ENCODE data around the gene ITGA8. TPM values are rescaled to one million over a fixed set of nuclear protein-coding genes. Genes with fewer than 3 reads are reported as not detected.

Gene ITGA8
- total and polyA plus RNA-seq, 2 of the 13 experiments (the other 11 are each of a cell fraction or from before 2014, with no cell fraction given) = not detected

DNA sequence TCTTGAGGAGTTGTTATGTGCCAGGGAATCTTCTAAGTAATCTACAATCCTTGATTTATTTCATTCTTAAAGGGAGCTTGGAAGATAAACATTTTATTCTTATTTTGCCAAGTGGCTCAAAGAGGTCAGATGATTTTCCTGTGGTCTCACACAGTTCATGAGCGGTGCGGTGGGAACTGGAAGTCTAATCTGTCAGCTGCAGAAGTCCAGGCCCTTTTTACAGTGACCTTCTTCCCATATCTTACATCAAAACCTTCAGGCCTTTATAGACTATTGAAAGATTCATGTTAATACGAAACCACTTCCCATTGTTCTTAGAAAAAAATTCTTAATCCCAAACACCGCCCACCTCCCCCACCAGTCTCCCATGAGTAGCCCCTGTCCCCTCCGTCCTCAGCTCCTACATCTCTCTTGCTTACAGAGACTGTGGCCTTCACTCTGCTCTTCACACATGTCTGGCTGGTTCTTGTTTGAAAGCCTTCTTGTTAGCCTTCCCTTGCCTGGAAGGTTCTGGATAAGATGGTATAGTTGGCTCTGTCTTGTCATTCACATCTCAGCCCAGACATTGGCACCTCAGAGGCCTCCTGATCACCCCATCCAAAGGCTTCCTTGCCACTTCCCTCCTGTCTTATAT, 61.5 kb downstream of the ITGA8 start:
- H3K36me3 ChIP-seq (replicated peaks in 1 of 2; ENCODE audit: control insufficient read depth in 1 of 2, insufficient read depth in 2 of 2, low read length in 2 of 2) = no peaks in the 10 kb centered on the region
- H3K4me1 ChIP-seq (ENCODE audit: insufficient read depth, low read length) = no peaks in the 10 kb centered on the region
- 0 out of 5 replicates have a peak, but pooled peaks cover 0 to 2% of the 10 kb centered on the region in 2 experiments for H3K27me3 ChIP-seq (ENCODE audit: control insufficient read depth in 1 of 2, insufficient read depth in 2 of 2, low read length in 2 of 2)
- no peak for DNase-seq (ENCODE audit: low spot score)
- H3K27ac ChIP-seq (ENCODE audit: extremely low read length, insufficient read depth, low read length) = no peak overlapping the region
- H3K4me3 ChIP-seq (replicated peaks in 1 of 3; ENCODE audit: insufficient read depth in 1 of 3, low read depth in 2 of 3, low read length in 3 of 3) = no peak overlapping the region
- in situ Hi-C loops (cut with HindIII; ENCODE audit: extremely low pct_ligation_motif_present, low pct_unique_long_range_greater_than_20kb) = no loop called here
- ChIA-PET POLR2A (no interaction called here), CTCF (ENCODE audit: low intra/inter-chr PET ratio, low total read pairs) (no interaction called here)
- no peak overlapping the region for H3K9ac ChIP-seq (ENCODE audit: insufficient read depth, low read depth, low read length)
- no peaks in the 10 kb centered on the region for H4K20me1 ChIP-seq (ENCODE audit: insufficient read depth, low read length)
- no peak for FAIRE-seq
- BruUV-seq (replicated peaks) = no TSS peak
- no peaks in the 10 kb centered on the region for H3K79me2 ChIP-seq (ENCODE audit: insufficient read depth, low read length)
- intact Hi-C loops (cut with micrococcal nuclease; ENCODE audit: unreplicated experiment) = no loop called here
- H3K4me2 ChIP-seq (ENCODE audit: low read depth, low read length) = no peak overlapping the region
- no peaks in the 10 kb centered on the region for H3K9me3 ChIP-seq (ENCODE audit: low read length)
- no peak for ATAC-seq
- H2AFZ ChIP-seq (ENCODE audit: low read length) = no peak overlapping the region
- 32% methylated on average over 5 of the region's 5 CpGs for WGBS (ENCODE audit: low lambda C conversion rate)
- TF ChIP-seq MATR3 (CRISPR knock-in tag; IDR thresholded peaks at IDR 0.05) (no peak), EP300 (IDR thresholded peaks at IDR 0.05; ENCODE audit: low read depth in 2 of 2, low read length in 2 of 2) (no peak), EP300 (CRISPR knock-in tag; IDR thresholded peaks at IDR 0.05; ENCODE audit: borderline replicate concordance) (no peak), ZNF644 (CRISPR knock-in tag; IDR thresholded peaks at IDR 0.05; ENCODE audit: low read depth) (no peak), NR1H2 (CRISPR knock-in tag; IDR thresholded peaks at IDR 0.05; ENCODE audit: borderline replicate concordance, low read depth) (no peak), SP5 (CRISPR knock-in tag; IDR thresholded peaks at IDR 0.05; ENCODE audit: borderline replicate concordance, low read depth) (no peak), HOXD1 (CRISPR knock-in tag; IDR thresholded peaks at IDR 0.05) (no peak), ZNF749 (CRISPR knock-in tag; IDR thresholded peaks at IDR 0.05; ENCODE audit: borderline replicate concordance) (no peak), GTF3A (CRISPR knock-in tag; conservative IDR thresholded peaks at IDR 0.05) (no peak), TOE1 (CRISPR knock-in tag; IDR thresholded peaks at IDR 0.05) (no peak)
- TF ChIP-seq, protein P1, sequence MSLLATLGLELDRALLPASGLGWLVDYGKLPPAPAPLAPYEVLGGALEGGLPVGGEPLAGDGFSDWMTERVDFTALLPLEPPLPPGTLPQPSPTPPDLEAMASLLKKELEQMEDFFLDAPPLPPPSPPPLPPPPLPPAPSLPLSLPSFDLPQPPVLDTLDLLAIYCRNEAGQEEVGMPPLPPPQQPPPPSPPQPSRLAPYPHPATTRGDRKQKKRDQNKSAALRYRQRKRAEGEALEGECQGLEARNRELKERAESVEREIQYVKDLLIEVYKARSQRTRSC (CRISPR knock-in tag; IDR thresholded peaks at IDR 0.05; ENCODE audit: low read depth) = no peak
- TF ChIP-seq, protein P2, sequence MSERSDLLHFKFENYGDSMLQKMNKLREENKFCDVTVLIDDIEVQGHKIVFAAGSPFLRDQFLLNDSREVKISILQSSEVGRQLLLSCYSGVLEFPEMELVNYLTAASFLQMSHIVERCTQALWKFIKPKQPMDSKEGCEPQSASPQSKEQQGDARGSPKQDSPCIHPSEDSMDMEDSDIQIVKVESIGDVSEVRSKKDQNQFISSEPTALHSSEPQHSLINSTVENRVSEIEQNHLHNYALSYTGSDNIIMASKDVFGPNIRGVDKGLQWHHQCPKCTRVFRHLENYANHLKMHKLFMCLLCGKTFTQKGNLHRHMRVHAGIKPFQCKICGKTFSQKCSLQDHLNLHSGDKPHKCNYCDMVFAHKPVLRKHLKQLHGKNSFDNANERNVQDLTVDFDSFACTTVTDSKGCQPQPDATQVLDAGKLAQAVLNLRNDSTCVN (CRISPR knock-in tag; IDR thresholded peaks at IDR 0.05; ENCODE audit: borderline replicate concordance) = no peak
- TF ChIP-seq, protein P3, sequence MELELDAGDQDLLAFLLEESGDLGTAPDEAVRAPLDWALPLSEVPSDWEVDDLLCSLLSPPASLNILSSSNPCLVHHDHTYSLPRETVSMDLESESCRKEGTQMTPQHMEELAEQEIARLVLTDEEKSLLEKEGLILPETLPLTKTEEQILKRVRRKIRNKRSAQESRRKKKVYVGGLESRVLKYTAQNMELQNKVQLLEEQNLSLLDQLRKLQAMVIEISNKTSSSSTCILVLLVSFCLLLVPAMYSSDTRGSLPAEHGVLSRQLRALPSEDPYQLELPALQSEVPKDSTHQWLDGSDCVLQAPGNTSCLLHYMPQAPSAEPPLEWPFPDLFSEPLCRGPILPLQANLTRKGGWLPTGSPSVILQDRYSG (CRISPR knock-in tag; IDR thresholded peaks at IDR 0.05) = no peak

All from HepG2 (cell line).